Activated CD8-positive, alpha-beta memory T cell treated with anti-CD3 and anti-CD28 coated beads, Interleukin-2, amount 50 U/mL, for 24 hours (primary cell): ENCODE measurements around the gene RHOF.

Experiments used
- DNase-seq: peaks from one replicate; pipeline ENCODE4 v3.0.0-alpha.2; 2020; ENCODE audit errors: extremely low read depth

The RHOF gene, protein sequence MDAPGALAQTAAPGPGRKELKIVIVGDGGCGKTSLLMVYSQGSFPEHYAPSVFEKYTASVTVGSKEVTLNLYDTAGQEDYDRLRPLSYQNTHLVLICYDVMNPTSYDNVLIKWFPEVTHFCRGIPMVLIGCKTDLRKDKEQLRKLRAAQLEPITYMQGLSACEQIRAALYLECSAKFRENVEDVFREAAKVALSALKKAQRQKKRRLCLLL

GRCh38 chr12:121793440-121793837, at the start of gene RHOF:
RHOF (minus strand) TSS chr12:121793688; CDS start chr12:121793633, 55 bp downstream.
- no peak for DNase-seq

- DNase-seq = no peak
Observed at GRCh38 chr12:121839993-121840761, 46.7 kb upstream of the RHOF start.

GRCh38 chr12:121839106-121839992, 45.9 kb upstream of the RHOF start:
- peak; percentile 99 for DNase-seq

GRCh38 chr12:121838126-121838525, 44.6 kb upstream of the RHOF start:
- DNase-seq = no peak

- DNase-seq = no peak
Observed at GRCh38 chr12:121837680-121838079, 44.2 kb upstream of the RHOF start.

DNA sequence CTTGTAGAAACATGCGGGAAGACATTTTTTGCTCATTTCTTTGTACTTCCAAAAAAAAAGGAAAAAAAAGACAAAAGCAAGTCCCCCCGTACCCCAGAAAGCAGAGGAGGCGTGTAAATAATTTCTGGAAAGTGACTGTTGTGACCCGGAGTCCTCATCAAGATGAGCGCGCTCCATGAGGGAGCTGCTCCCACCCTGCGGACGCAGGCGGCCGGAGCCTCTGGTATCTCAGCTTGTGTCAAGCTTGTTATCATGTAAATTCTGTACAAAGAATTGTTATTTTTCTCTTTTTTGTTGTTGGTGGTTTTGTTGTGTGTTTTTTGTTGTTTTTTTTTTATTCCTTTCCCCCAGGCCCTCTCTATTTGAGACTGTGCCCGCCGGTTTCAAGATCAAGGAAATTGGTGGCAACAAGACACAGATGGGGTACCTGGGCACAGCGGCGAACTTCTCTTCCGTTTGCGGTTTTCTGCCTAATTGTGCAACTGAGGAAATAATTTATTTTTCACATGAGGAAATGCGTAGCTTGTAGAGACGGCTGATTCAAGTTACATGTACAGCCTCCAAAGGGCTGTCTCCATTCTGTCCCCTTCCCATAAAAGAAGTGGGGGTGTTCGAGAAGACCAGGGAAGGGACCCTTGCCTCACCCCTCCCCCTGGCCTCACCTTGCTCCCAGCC, 38.2 kb upstream of the RHOF start:
- DNase-seq = no peak

GRCh38 chr12:121830588-121831265, 37.2 kb upstream of the RHOF start:
- DNase-seq = no peak

DNA sequence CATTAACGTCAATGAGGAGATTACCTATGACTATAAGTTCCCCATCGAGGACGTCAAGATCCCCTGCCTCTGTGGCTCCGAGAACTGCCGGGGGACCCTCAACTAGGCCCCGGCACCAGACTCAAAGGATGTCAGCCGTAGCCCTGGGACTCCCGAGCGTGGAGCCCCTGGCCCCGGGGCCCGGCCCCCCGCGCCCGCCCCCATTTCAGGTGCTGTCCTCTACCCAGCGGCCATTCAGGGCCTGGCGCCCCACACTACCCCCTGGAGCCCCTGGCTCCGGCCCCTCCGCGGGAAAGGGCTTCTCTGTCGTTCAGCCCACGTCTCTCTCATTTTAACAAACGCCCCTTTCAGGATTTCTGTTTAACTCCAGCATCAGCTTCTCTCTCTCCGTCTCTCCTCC, 36.6 kb upstream of the RHOF start:
- no peak for DNase-seq

DNA sequence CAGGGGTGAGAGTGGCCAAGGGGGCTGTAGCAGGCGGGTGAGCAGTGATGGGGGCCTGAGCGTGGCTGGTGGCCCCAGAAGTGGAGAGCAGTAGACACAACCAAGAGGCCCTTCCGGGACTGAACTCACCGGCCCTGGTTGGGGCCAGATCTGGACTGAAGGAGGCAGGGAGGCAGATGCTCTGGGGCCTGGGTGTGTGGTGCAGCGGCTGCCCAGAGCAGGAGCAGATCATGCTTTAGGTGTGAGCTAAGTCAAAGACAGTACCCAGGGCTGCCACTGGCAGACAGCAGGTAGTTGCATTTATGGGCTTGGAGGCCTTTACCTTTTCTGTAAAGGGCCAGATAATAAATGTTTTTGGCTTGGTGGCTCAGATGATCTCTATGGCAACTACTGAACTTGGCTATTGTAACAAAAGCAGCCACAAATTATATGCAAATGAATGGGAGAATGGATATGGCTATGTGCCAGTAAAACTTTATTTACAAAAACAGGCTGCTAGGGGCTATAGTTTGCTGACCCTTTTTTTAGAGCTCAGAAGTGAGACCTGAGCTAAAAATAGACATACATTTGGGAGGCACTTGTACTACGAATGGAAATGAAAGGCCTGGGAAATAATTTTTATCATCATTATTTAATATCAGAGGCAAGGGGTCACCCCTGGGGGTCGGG, 35.9 kb upstream of the RHOF start:
- DNase-seq = no peak

DNA sequence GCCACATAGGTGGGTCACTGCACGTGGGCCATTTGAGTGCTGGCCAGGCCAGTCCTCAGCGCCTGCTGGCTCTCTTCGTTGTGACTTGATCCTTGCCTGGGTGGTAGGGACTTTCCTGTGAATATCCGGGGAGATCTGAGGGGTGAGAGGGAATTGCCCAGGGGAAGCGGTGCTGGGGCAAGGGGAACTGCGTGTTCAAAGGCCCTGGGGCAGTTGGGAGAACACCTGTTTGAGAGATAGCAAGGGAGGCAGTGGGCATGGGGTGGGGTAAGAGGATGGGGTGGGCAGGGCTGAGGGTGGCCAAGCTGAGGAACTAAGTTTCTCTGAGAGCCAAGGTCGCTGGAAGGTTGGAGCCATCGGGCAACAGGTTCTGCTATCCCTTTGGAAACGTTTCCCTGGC, 35.3 kb upstream of the RHOF start:
- DNase-seq = no peak

GRCh38 chr12:121828306-121828705, 34.8 kb upstream of the RHOF start:
- no peak for DNase-seq

DNA sequence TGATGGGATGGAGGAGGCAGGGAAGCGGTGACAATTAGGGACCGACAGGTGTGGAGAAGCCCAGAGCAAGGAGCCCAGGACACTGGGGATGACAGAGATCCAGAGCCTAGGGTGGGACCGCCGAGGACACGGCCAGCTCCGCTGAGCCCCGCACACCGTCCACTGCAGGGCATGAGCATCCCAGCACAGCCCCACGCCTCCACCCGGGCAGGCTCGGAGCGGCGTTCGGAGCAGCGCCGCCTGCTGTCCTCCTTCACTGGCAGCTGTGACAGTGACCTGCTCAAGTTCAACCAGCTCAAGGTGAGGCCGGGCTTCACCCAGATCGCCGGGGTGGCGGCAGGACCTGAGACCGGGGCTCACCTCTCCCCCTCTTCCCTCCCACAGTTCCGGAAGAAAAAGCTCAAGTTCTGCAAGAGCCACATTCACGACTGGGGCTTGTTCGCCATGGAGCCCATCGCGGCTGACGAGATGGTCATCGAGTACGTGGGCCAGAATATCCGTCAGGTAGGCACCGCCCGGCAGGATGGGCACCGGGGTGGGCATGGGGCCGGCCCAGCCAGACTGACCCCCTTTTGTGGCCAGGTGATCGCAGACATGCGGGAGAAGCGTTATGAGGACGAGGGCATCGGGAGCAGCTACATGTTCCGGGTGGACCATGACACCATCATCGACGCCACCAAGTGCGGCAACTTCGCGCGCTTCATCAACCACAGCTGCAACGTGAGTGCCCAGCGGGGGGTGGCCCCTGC, 34.0 kb upstream of the RHOF start:
- DNase-seq = no peak

GRCh38 chr12:121826318-121827150, 33.0 kb upstream of the RHOF start:
- DNase-seq = no peak

GRCh38 chr12:121825041-121825523, 31.6 kb upstream of the RHOF start:
- no peak for DNase-seq

DNA sequence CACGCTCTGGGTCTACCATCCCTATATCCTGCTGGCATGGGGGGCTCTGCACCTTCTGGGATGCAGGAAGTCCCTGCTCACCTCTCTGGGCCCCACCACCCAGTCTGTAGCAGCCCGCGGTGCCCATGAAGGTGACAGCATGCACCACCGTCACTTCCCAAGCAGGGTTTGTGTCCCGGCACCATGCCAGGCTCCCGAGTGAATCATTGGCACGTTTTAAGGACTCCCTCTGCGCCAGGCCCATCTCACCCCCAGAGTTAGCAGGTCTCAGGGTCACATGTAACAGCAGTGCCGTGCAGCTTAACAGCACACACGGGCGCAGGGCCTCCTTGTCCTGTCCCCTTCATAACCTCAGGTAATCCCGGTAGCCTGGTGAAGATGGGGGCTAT, 30.2 kb upstream of the RHOF start:
- no peak for DNase-seq

GRCh38 chr12:121823101-121823726, 29.7 kb upstream of the RHOF start:
- no peak for DNase-seq

DNA sequence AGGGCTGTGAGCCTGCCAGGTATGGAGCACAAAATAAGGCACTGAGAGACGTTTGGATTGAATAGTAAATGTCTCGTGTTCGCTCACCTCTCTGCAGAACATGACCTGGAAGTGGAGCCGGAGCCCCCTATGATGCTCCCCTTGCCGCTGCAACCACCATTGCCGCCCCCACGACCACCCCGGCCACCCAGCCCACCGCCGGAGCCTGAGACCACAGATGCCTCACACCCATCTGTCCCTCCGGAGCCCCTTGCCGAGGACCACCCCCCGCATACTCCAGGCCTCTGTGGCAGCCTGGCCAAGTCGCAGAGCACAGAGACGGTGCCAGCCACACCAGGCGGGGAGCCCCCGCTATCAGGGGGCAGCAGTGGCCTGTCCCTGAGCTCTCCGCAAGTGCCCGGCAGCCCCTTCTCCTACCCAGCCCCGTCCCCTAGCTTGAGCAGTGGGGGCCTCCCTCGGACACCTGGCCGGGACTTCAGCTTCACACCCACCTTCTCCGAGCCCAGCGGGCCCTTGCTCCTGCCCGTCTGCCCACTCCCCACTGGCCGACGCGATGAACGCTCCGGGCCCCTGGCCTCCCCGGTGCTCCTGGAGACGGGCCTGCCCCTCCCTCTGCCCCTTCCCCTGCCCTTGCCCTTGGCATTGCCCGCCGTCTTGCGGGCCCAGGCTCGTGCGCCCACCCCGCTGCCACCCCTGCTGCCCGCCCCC, 29.1 kb upstream of the RHOF start:
- no peak for DNase-seq

DNA sequence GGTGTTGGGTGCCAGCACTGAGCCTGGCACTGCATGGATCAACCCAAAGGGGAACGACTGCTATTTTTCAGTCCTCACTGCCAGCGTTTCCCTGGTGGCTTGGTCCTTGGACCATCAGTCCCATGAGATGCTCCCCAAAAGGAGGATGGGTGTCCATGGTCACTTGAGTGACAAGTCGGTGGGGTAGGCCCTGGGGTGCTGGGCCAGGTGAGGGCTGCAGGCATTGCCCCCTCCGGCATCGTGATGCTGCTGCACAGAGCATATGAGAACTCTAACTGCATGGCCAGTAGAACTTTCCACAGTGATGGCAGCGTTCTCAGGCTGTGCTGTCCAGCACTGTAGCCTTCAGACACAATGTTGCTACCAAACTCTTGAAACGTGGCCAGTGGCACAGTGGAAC, 26.6 kb upstream of the RHOF start:
- DNase-seq = no peak
